Glomerular visceral epithelial cell (primary cell): ENCODE data around the gene LYRM7.
"Not testable (repeated sequence)": the region's sequence is repeated elsewhere in the genome, so short reads cannot be mapped to it uniquely, and the experiment has no call there.

Experiments used
- DNase-seq: peaks from one replicate; pipeline ENCODE4 v3.0.0-alpha.2; 2016; ENCODE audit errors: extremely low spot score

Gene LYRM7

GRCh38 chr5:131221008-131221703 is 50.4 kb downstream of the LYRM7 start:
- DNase-seq = no peak

GRCh38 chr5:131221888-131222287 is 51.1 kb downstream of the LYRM7 start:
- DNase-seq = no peak

GRCh38 chr5:131222731-131223130 is 52.0 kb downstream of the LYRM7 start:
- DNase-seq = no peak

GRCh38 chr5:131223751-131224386 is 53.1 kb downstream of the LYRM7 start:
- DNase-seq = no peak

GRCh38 chr5:131224387-131225201 is 53.9 kb downstream of the LYRM7 start:
- no peak for DNase-seq

GRCh38 chr5:131225282-131225974 is 54.7 kb downstream of the LYRM7 start:
- no peak for DNase-seq

- DNase-seq = no peak
Observed at GRCh38 chr5:131226899-131227298, 56.2 kb downstream of the LYRM7 start.

GRCh38 chr5:131228646-131229045 is 57.9 kb downstream of the LYRM7 start:
- DNase-seq = no peak

- DNase-seq = peak; percentile 15
Observed at GRCh38 chr5:131229623-131230022, 58.9 kb downstream of the LYRM7 start.

GRCh38 chr5:131230406-131230805 is 59.7 kb downstream of the LYRM7 start:
- no peak for DNase-seq

GRCh38 chr5:131239686-131240085 is 68.9 kb downstream of the LYRM7 start:
- DNase-seq = no peak

GRCh38 chr5:131242728-131243255 is 72.0 kb downstream of the LYRM7 start:
- DNase-seq = peak; percentile 62

GRCh38 chr5:131245312-131245711 is 74.6 kb downstream of the LYRM7 start:
- DNase-seq = no peak

GRCh38 chr5:131245948-131246347 is 75.2 kb downstream of the LYRM7 start:
- no peak for DNase-seq

GRCh38 chr5:131246504-131246903 is 75.8 kb downstream of the LYRM7 start:
- no peak for DNase-seq

GRCh38 chr5:131250751-131251475 is 80.2 kb downstream of the LYRM7 start:
- DNase-seq = no peak

GRCh38 chr5:131252824-131253171 is 82.1 kb downstream of the LYRM7 start:
- DNase-seq = no peak

GRCh38 chr5:131254025-131254424 is 83.3 kb downstream of the LYRM7 start:
- DNase-seq = not testable (repeated sequence)

GRCh38 chr5:131254741-131255140 is 84.0 kb downstream of the LYRM7 start:
- no peak for DNase-seq
